ENCODE data around the gene ATXN7L2.

DNA sequence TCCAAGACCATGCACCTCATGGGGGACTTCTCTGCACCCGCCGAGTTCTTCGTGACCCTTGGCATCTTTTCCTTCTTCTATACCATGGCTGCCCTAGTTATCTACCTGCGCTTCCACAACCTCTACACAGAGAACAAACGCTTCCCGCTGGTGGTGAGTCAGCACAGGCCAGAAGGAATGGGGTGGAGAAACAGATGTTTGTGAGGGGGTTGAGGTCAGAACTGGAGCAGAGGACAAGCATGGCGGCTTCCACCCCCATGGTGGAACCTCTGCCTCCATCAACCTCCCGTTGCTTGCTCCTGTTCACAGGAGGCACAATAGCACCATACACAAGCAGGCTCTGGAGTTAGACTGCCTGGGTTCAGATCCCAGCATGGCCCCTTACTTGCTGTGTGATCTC lies 6.9 kb upstream of the ATXN7L2 start:
- TF ChIP-seq, protein P1, sequence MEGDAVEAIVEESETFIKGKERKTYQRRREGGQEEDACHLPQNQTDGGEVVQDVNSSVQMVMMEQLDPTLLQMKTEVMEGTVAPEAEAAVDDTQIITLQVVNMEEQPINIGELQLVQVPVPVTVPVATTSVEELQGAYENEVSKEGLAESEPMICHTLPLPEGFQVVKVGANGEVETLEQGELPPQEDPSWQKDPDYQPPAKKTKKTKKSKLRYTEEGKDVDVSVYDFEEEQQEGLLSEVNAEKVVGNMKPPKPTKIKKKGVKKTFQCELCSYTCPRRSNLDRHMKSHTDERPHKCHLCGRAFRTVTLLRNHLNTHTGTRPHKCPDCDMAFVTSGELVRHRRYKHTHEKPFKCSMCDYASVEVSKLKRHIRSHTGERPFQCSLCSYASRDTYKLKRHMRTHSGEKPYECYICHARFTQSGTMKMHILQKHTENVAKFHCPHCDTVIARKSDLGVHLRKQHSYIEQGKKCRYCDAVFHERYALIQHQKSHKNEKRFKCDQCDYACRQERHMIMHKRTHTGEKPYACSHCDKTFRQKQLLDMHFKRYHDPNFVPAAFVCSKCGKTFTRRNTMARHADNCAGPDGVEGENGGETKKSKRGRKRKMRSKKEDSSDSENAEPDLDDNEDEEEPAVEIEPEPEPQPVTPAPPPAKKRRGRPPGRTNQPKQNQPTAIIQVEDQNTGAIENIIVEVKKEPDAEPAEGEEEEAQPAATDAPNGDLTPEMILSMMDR (IDR thresholded peaks at IDR 0.05), result no peak
- TF ChIP-seq EP300 (IDR thresholded peaks at IDR 0.05), result no peak

Data from esophagus muscularis mucosa (tissue), 3 donors.